VCaP (cell line): ENCODE results near the gene TRIO.

Experiments
- H3K27ac ChIP-seq: fragments of 450-650 bp; 2 replicates; pipeline ENCODE4 v1.5.1; 2017
- TF ChIP-seq, protein P1 (sequence below): fragments of 450-650 bp; conservative IDR thresholded peaks from 2 replicates; pipeline ENCODE4 v1.5.1; 2017; ENCODE audit warnings: mild to moderate bottlenecking, moderate library complexity

The TRIO gene

DNA sequence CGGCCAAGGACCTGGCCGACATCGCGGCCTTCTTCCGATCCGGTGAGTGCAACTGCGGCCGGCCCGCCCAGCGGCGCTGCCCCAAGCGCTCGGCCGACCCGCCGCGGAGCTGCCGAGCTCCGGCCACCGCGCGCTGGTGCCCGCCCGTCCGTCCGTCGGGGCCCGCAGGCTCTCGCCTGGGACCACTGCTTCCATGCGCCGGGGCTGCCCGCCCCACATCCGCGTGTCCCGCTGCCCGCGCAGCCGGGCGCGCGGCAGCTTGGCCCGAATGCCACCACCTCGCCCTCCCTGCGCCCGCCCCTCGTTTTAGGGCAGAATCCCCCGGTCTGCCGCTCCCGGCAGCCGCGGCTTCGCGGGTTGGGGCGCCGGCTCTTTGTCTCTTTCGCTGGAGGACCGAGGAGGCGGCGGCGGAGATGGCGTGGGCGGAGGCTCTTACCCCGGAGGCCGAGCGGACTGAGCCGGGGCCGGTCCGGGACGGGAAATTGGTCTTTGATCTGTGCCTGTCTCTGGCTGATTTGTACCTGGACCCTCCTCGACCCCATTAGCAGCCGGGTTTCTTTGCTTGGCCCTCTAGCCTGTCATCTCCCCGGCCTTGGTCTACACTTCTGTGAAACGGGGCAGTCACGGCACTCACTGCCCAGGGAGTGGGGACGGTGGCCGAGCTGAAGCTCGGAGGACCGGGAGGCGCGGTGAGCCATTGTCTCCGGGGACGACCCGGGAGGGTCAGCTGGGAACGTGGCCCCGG, 871 bp downstream of the TRIO start:
- peak overlapping the region; percentile 97 for H3K27ac ChIP-seq
- TF ChIP-seq, protein P1, sequence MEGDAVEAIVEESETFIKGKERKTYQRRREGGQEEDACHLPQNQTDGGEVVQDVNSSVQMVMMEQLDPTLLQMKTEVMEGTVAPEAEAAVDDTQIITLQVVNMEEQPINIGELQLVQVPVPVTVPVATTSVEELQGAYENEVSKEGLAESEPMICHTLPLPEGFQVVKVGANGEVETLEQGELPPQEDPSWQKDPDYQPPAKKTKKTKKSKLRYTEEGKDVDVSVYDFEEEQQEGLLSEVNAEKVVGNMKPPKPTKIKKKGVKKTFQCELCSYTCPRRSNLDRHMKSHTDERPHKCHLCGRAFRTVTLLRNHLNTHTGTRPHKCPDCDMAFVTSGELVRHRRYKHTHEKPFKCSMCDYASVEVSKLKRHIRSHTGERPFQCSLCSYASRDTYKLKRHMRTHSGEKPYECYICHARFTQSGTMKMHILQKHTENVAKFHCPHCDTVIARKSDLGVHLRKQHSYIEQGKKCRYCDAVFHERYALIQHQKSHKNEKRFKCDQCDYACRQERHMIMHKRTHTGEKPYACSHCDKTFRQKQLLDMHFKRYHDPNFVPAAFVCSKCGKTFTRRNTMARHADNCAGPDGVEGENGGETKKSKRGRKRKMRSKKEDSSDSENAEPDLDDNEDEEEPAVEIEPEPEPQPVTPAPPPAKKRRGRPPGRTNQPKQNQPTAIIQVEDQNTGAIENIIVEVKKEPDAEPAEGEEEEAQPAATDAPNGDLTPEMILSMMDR: no peak

- TF ChIP-seq, protein P1: no peak
- H3K27ac ChIP-seq: peak overlapping the region; percentile 97
Measured at GRCh38 chr5:14144586-14145434, 1.7 kb downstream of the TRIO start.

DNA sequence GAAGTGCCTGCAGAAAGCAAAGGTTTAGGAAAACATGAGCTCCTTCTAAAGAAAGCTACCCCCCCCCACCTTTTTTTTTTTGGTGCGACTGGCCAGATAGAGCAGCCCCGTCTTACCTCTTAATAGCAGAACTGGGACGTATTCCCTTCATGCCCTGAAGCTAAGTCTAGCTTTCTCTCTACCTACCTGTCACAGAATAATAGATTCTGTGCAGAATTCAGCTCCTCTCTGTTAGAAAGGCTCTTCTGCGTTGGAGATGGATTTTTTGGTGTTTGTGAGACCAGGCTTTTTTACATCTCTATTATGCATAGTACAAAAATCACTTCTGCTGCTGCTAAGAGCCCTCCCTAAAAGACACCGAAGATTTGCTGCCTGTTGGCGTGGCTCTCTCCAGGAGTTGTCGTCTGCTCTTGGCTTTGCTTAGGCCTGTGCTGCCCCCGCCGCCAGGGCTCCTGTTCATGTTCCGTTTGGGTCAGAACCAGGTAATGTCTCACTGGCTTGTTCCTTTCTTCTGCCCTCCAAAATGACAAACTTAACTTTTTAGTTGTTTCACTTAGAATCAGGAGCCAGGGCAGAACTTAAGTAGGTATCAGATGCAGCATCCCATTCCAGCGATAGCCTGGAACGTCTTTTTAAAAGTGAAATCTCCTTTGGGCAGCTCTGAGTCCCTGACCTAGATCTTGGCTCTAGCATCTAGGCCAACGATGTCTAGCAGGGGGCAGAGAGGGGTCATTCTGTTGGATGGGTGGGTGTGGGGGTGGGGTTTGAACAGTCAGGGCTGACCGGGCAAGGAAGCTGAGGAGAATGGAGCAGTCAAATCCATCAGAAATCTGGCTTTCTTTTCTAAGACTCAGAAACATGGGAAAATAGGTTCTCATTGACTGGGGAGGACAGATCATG, 2.5 kb downstream of the TRIO start:
- H3K27ac ChIP-seq: peak overlapping the region; percentile 97
- TF ChIP-seq, protein P1: no peak

GRCh38 chr5:14146725-14147124, 3.6 kb downstream of the TRIO start:
- TF ChIP-seq, protein P1: no peak
- H3K27ac ChIP-seq: peak overlapping the region; percentile 97

GRCh38 chr5:14147210-14147609, 4.1 kb downstream of the TRIO start:
- TF ChIP-seq, protein P1: no peak
- peak overlapping the region; percentile 97 for H3K27ac ChIP-seq

DNA sequence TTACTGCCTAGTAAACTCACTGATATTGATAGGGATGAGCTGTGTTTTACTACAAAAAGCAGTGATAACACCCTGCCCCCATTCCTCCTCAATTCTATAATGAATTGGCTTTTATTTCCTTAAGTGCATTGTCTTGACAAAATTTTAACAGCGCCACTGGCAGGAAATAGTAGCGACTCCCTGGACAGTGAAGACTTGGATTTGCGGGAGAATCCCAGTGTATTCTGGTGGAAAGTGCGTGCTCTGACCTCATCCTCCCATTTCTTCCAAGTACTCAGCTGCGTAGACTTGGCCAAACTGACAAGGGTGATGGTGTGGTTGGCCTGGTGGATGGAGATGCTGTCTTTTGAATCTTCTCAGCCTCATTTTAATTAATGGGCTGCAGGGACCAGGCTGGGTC, 5.3 kb downstream of the TRIO start:
- TF ChIP-seq, protein P1: no peak
- peak overlapping the region; percentile 1; the same call in 1 of the 2 replicates for H3K27ac ChIP-seq
